Fibroblast of villous mesenchyme (primary cell): ENCODE measurements around the gene MAPK12. TPM values are rescaled to one million over a fixed set of nuclear protein-coding genes. Genes with fewer than 3 reads are reported as not detected.

Experiments
- DNase-seq: peaks from one replicate; pipeline ENCODE4 v3.0.0-alpha.2; 2010; ENCODE audit warnings: low read depth
- H3K4me3 ChIP-seq: 2 replicates; pipeline ENCODE4 v1.5.1; 2011; ENCODE audit warnings: low read depth, mild to moderate bottlenecking, low read length
- total RNA-seq: library from RNA; depleted of rRNA; stranded (reverse); fragments of >200 nt; gene quantifications from 2 replicates; pipeline ENCODE4 v1.2.3, GENCODE V29; 2012
- TF ChIP-seq, protein P1 (sequence below): IDR thresholded peaks from 2 replicates; pipeline ENCODE4 v1.5.1; 2012; ENCODE audit warnings: low read depth, mild to moderate bottlenecking, low read length; ENCODE audit not compliant: insufficient read depth

The MAPK12 gene
- total RNA-seq, 1 donor: 42.7 TPM

DNA sequence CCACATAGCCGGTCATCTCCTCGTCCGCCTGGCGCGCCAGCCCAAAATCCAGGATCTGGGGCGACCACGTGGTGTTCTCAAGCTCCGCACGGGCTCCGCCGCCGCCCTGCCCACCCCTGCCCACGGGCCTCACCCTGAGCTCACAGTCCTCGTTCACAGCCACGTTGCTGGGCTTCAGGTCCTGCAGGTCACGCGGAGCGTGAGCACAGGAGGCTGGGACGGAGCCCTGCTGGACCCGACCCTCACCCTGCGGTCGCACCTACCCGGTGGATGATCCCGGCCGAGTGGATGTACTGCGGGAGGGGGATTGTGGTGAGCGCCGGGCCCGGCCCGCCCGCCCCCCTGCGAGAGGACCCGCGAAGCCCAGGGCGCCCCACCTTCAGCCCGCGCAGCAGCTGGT, 5.5 kb upstream of the MAPK12 start:
- peak overlapping the region; percentile 40 for H3K4me3 ChIP-seq
- no peak for DNase-seq
- TF ChIP-seq, protein P1, sequence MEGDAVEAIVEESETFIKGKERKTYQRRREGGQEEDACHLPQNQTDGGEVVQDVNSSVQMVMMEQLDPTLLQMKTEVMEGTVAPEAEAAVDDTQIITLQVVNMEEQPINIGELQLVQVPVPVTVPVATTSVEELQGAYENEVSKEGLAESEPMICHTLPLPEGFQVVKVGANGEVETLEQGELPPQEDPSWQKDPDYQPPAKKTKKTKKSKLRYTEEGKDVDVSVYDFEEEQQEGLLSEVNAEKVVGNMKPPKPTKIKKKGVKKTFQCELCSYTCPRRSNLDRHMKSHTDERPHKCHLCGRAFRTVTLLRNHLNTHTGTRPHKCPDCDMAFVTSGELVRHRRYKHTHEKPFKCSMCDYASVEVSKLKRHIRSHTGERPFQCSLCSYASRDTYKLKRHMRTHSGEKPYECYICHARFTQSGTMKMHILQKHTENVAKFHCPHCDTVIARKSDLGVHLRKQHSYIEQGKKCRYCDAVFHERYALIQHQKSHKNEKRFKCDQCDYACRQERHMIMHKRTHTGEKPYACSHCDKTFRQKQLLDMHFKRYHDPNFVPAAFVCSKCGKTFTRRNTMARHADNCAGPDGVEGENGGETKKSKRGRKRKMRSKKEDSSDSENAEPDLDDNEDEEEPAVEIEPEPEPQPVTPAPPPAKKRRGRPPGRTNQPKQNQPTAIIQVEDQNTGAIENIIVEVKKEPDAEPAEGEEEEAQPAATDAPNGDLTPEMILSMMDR: no peak

DNA sequence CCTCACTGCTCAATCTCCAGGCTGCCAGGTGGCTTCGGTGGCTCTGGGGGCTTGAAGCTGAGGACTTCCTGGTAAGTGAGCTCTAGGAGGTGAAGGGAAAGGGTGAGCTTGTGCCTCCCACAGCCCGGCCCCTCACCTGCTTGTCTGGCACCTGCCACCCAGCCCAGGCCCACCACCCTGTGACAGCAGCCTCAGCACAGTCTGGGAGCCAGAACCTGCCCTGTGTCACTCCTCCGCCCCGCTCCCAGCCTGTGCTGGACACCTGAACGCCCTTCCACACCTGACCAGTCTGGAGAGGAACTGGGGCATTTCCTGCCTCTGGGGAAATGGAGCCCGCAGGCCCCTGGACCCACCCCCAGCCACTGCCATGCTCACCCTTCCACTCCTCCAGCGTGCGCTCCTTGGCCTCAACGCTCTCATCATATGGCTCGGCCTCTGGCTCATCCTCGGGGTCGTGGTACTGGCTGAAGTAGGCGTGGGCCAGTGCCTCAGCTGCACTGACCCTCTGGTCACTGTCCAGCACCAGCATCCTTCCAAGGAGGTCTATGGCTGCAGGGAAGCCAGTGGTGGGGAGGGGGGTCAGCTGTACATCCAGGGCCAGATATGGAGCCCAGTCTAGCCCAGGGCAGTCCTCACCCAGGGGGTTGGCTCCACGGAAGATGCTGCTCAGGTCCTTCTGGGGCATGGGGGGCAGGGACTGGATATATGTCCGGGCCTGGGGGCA, 3.6 kb upstream of the MAPK12 start:
- DNase-seq: no peak
- TF ChIP-seq, protein P1: no peak
- no peak overlapping the region for H3K4me3 ChIP-seq

DNA sequence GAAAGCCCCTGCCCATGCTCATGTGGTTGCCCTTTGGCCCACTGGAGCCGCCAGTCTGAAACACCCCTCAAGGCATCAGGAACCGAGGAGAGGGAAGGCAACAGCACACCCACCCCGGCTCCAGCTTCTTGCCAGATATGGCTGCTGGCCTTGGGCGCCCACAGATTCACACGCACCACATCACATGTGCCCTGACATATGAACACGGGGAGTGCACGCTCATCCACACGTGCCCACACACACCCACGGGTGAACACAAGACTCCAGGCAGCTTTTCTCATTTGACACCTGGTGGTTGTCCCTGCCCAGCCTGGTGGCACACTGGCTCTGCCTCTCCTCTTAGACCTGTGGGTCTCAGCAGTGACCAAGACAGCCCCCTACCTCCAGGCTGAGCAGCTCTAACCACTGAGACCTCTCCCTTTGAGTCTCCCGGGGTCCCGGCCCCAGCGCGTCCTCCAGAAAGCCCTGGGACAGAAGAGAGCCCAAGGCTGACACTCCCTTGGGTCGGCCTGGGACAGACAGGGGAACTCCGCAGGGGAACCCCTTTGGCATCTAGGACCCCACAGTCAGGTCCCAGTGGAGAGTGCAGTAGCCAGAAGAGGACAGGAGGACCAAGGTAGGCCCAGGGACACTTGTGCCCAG, 2.7 kb upstream of the MAPK12 start:
- DNase-seq: no peak

DNA sequence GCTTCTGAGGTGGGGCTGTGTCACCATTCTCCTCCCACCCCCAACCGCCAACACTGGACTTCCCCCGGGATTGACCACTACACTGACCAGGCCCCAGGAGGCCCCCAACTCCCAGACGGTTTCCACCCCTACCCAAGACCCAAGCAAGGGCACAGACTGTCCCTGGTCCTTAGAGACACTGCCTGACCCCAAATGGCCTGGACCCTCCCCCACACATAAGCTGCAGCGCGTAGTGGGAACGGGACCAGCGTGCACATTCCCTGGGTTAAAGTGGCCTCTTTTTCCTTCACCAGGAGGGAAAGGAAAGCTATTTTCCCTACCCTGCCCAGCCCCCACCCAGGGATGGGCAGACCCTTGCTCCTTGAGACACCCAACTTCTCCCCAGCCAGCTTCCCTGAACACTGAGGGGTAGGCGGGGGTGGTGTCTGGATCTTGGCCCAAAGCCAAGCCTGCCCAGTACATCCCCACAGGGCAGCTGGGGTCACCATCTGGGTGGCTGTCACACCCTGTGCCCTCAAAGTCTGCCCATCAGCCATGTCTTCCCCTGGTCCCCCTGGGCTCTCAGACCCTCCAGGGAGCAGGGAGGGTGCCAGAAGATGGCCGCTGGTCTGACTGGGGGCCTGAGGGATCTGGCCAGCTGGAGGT, 1.6 kb upstream of the MAPK12 start:
- no peak for DNase-seq
- no peak overlapping the region for H3K4me3 ChIP-seq
- TF ChIP-seq, protein P1: no peak

More for the DNA sequence above, 2.7 kb upstream of the MAPK12 start:
- TF ChIP-seq, protein P1: no peak
- H3K4me3 ChIP-seq: no peak overlapping the region

DNA sequence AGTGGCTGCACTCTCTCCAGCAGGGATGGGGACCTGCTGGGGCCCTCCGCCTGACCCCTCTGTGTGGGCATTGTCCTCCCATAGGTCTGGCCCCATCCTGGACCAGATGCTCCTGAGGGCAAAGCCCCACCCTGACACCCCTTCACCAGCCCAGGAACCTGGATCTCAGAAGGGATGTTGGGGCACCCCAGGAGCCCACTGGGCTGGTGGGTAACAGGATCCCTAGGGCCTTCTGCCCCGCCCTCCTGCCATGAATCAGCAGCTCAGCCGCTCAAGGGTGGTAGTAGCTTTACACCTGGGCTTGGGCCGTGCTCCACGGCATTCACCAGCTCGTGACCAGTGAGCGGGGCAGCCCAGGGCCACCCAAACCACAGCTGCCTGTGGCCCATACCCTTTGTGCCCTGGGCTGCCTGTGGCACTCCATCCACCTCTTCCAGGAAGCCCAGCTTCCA, 1.0 kb upstream of the MAPK12 start:
- TF ChIP-seq, protein P1: no peak
- H3K4me3 ChIP-seq: no peak overlapping the region
- no peak for DNase-seq

DNA sequence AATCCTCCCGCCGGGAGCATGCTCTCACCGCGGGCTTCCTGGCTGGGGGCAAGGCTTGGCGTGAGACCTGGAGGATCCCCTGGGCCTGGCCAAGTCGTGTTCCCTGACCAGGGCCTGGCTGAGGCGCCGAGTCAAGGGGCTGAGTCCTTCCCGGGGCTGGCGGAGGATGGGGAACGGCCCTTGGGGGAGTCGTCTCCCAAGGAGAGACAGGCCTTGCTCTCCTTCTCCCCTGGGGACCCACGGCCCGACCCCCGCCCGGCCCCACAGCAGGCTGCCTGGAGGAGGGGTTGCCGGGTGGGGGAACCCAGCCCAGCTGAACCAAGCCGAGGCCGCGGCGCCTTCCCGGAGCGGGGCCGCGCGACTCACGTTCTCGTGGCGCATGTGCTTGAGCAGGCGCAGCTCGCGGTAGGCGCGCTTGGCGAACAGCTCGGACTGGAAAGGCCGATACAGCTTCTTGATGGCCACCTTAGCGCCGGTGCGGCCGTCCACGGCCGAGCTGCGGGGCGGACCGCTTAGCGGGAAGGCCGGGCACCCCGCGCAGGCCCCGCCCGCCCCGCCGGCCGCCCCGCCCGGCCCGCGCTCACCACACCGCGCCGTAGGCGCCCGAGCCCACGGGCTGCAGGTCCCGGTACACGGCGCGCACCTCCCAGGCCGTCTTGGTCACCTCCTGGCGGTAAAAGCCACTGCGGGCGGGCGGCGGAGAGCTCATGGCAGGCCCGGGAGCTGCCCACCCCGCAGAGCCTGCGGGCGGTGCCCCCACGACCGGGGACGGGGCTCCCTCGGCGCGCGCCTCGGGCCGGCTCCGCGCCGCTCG, 475 bp downstream of the MAPK12 start:
- TF ChIP-seq, protein P1: no peak
- H3K4me3 ChIP-seq: peak overlapping the region; percentile 70
- DNase-seq: peak; percentile 73
